NCI-H146 treated with DMSO at 0.1 percent for 48 hours (cell line): ENCODE measurements around the gene HOXC10.

ENCODE experiments used
- DNase-seq: peaks from one replicate; lab custom pipeline; 2025; ENCODE audit not compliant: unreplicated experiment; lab: John Stamatoyannopoulos, UW

Gene HOXC10

DNA sequence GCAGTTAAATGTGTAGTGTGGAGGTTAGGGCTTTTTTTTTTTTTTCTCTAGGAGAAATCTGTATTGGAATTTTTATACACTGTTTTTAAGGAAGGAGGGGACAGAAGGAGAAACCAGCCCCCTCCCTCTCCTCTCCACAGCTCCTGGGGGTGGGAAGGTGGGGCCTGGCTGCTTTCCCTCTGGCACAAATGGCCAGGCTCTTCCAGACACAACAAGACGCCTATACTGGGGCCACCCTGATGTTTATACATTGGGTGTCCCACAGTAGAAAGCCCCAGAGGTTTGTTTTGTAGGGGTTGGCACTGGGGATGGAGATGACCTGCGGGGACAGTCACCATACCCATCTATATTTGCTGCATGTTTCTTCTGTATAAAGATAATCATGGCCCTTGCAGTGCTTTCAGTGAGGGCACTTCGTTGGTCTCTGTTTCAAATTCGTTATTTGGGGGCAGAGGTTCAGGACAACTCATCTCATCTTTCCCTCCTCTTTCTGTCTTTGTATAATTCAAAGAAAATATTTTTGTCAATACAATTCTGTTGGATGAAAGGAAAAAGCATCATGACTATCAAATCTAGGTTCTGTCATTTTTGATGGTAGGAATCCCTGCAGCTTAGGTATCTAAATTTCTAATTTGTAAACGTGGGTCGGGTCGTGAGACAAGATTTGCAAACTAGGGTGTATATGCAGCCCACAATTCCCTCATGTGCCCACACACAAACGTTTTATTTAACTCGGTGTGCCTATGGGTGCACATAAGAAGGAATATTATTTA is 7.9 kb upstream of the HOXC10 start:
- DNase-seq = no peak

GRCh38 chr12:53977596-53978445 is 7.1 kb upstream of the HOXC10 start:
- no peak for DNase-seq

- DNase-seq = no peak
These were observed 6.2 kb upstream of the HOXC10 start for GRCh38 chr12:53978477-53979356.

DNA sequence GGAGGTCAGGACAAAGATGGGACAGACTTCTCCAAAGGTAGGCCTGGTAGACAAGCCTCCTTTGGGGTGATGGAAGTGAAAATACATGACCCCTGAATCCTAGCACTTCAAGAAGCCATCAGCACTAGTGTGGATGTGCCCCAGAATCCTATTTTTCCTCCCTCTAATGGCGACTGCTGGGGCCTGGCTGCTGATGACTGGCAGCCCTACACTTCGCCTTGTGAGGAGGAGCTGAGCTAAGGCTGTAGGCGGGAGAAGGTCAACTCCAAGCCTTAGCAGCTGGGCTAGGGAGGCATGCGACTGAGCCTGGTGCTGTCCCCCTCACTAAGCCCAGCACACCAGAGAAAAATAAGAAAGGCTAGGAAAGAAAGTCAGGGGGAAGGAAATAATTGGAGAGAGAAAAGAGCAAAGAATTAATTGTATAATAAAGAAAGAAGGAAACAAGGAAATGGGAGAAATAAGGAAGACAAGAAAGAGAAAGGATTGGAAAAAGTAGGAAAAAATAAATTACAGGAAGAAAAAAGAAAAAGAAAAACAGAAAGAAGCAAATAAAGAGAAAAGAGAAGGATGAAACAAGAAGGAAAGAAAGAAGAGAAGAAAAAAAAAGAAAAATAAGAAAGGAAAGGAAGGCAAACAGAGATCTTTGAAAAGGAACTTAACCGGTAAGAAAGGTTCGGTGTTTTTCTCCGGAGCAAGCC is 4.7 kb upstream of the HOXC10 start:
- no peak for DNase-seq

- no peak for DNase-seq
These were observed 4.0 kb upstream of the HOXC10 start for GRCh38 chr12:53980802-53981496.

DNA sequence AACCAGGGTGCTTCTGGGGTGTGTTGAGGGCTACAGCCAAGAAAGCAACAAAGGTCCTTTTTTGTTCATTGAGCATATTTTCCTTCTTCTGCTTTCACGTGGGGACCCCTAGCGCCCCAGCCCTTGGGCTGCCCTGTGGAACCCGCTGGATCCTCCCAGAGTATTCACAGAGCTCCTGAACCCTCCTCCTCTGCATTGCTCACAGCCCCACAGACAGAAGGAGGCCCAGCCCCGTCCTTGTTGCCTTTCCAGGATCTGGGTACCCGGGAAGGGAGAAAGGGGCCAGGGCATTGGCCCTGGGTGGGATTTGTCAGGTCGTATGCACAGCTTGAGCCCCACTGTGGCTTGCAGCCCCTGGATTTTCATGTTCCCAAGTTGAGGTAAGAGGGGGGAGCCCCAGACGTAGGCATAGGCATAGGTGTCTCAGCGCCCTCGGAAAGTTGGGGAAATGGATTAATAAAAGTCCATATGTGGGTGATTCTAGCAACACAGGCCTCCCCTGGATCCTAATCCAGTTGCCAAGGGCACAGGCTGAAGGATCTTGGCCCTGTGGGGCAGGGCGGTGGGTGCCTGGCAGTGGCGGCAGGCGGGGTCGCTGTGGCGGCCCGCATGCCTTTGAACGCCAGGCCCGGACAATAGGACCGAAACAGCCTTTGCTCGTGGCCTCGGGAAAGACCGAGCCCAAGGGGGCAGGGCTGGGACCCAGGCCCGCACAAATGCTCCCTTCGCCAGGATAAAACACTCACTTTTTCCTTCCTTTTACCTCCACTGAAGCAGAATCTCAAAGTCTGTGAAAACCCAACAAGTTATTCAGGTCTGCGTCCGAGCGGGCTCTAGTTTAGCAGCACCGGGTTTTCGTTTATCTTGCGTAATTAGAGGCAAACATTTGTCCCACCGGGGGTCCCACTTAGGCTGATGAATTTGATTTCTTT is 3.0 kb upstream of the HOXC10 start:
- no peak for DNase-seq

DNA sequence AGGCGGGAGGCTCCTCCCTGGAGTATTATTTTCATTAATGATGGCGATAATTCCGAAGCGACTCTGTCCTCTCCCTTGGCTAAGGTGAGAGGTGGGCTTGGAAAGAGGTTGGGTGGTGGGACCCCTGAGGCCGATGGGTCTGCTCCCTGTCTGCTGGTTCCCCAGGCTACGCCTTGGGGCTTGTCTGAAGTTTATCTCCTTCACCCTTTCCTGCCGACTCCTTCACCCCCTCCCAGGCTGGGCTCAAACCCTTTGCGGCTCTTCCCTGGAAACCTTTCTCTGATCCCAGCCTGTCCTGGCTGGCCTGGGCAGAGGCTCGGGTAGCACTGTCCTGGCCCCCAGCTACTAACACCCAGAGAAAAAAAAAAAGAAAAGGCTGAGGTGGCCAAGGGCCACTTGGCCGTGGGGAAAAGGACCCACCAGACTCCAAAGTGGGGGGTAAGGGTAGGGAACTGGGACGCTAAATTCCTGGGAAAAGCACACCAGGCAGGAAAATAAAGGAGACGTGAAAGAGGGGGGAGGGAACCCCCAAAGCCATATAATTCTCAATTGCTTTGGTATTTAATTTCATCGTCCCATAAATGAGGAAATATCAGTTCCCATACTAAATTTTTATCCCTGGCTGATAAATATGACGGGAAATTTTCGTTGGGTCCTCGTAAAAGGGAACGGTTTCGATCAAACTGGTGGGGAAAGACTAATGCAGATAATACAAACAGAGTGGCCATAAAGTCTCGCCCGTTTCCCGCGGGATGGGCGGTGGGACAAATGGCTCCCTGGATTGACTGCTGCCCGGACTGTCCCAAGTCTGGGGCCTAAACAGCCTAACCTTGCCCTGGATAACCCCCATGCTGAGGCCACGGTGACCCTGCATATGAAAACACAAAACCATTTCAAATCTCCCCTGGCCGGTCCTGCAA is 2.0 kb upstream of the HOXC10 start:
- no peak for DNase-seq

- no peak for DNase-seq
These were observed 1.4 kb upstream of the HOXC10 start for GRCh38 chr12:53983568-53983949.

GRCh38 chr12:53983950-53984572 is 885 bp upstream of the HOXC10 start:
- DNase-seq = no peak

GRCh38 chr12:53985692-53985993 is 697 bp downstream of the HOXC10 start:
- no peak for DNase-seq

DNA sequence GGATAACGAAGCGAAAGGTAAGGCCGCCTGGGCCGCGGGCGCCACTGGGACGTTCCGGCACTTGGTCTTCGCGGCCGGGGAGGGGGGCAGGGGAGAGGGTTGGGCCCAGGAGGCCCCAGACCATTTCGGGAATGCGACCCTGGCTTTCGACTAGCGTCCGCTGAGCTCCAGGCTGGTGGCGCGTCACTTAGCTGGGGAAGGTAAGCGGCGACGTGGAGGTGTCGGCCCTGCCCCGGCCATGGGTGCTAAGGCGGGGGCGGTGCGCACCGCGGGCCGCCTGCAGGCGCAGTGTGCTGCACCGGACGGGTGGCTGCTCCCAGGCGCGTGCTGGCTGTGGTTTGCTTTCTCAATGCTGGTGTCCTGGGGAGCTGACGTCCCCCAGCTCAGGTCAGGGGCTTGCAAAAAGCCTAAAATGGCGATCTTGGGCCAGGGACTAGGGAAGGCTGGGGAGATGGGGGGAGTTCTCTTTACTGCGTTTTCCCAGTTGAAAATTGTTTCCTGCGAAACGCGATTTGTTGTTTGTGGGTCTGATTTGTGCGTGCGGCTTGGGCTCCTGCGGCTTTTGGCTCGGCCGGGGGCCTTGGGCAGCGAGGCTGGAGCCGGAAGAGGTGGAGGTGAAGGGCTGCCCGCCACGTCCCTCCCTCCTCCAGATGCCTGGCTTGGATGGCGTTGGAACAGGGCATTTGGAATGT is 1.2 kb downstream of the HOXC10 start:
- DNase-seq = no peak

DNA sequence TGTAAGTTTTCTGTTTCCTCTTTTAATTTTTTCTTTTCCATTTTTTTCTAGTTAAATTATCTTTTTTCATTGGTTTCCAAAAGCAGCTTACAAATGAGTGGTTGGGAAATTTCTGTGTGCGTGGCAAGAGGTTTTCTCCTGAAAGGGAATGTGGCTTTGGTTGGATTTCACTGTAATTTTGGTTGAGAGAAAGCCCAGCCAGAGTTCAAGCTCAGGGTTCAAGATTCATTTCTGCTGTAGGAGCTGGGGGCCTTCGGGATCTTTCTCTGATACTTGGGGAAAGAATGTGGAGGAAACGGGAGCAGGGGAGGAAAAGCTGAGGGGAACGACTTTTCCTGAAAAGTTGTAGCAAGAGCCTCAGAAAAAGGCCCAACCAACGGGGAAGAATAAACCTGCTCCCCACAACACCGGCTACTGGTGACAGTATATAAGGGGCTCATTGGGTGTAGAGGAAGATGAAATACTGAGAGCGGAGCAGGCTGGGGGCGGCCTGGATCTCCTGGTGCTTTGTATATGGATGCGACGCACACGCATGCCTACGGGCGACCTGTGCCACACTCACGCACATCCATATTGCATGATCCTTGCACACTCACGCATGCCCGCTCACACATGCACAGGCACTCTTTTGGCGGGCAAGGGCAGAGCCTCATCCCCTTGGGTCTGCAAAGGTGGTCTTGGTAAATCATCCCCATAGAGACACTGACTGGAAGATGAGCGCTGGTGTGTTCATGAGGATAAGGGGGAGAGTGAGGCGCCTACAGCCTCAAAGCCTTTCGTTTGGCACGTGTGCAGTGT is 1.9 kb downstream of the HOXC10 start:
- DNase-seq = no peak

DNA sequence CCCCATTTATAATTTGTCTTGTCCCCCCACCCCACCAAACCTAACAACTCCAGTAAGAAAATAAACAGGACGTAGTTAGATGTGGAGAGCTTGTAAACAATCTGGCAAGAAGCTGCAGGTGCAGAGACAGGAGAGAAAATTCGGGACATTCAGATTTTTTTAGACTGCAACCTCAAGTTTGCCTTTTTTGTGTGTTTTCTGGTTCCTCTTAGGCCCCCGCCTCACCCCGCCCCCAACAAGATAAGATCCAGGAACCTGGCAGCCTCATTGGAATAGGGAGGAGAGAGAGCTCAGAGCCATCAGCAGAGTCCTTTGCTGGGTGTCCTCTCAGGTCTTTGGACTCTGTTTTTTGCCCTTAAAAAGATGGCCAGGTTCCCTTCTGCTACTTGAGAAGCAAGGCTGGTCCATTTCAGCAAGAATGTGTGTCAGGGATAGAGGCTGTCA is 2.9 kb downstream of the HOXC10 start:
- no peak for DNase-seq

DNA sequence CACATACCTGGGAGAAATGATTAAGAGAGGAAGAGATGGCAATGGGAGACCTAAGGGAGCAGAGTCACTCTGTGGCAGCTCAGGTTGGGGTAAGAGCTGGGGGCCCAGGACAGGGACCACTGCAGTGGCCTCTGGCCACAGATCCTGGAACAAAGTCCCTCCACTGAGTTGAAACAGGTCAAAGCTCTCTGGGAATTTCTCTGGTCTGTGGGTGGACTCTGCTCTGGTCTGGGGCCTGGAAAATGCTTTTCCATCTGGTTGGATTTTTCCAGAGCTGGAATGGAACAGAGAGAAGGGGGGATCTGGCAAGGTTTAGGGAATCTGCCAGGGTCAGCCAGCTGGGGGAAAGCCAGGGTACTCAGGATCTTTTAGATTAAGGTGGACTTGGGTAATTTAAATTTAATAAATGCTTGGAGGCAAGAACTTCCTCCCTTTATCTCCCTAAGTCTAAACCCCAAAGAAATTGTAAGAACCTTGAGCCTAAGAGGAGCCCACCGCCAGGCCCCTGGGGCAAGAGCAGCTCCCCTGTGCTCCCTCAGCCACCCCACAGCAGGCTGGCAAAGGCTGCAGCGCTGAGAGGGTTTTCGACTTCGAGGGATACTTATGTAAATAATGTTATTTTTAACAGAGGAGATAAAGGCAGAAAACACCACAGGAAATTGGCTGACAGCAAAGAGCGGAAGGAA is 3.7 kb downstream of the HOXC10 start:
- no peak for DNase-seq

DNA sequence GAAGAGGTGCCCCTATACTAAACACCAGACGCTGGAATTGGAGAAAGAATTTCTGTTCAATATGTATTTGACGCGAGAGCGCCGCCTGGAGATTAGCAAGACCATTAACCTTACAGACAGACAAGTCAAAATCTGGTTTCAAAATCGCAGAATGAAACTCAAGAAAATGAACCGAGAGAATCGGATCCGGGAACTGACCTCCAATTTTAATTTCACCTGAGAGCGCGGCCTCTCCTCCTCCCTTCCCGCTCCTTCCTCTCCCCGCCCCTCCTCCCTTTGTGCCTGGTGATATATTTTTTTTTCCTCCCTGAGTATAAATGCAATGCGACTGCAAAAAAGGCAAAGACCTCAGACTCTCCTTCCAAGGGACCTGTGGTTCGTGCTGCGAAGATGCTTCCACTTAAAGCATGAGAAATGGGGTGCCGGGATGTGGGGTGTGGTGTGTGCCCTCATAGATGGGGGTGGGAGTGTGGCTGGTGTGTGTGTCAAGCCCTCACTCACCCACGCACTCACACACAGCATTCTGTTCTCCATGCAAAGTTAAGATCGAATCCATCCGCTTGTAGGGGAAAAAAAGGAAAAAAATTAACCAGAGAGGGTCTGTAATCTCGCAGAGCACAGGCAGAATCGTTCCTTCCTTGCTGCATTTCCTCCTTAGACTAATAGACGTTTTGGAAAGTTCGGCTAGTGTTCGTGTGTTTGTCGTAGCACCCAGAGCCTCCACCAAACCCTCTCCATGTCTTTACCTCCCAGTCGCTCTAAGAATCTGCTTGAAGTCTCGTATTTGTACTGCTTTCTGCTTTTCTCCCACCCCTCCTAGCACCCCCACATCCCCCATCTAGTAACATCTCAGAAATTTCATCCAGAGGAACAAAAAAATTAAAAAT is 4.5 kb downstream of the HOXC10 start:
- DNase-seq = no peak
